Ovary (tissue), 3 donors: Measurements from ENCODE around the gene GLIS2.

ENCODE experiments used
- CTCF ChIP-seq, 3 donors: fragments of 450-650 bp in 2 of 3; fragments of 200-600 bp in 1 of 3; IDR thresholded peaks; one replicate each; pipeline versions ENCODE4 v1.5.1 to v1.8.0; 2016 to 2022; ENCODE audit warnings: antibody characterized with exemption in 3 of 3, mild to moderate bottlenecking in 1 of 3
- EP300 ChIP-seq: sonication (generic); formaldehyde crosslinking; IDR thresholded peaks from one replicate; pipeline ENCODE4 v1.6.1; 2017; ENCODE audit warnings: antibody characterized with exemption
- POLR2A ChIP-seq: fragments of 450-650 bp; IDR thresholded peaks from one replicate; pipeline ENCODE4 v1.6.1; 2017; ENCODE audit warnings: antibody characterized with exemption, mild to moderate bottlenecking, moderate library complexity
- donor health status: DM: no; HTN: no; CAD: no.

GRCh38 chr16:4309833-4310266 lies 6.0 kb upstream of the GLIS2 start:
- no peak for TF ChIP-seq CTCF (IDR thresholded peaks at IDR 0.05)
- TF ChIP-seq EP300: no peak
- no peak for TF ChIP-seq POLR2A
